MCF 10A (cell line): ENCODE results near the gene SERPINB12. TPM values are rescaled to one million over a fixed set of nuclear protein-coding genes. Genes with fewer than 3 reads are reported as not detected.

Experiments
- BruUV-seq: library from RNA; stranded (reverse); fragments of 400-500 nt; replicated peaks from 2 replicates; lab custom pipeline; 2021; lab: Mats Ljungman, UMichigan
- CTCF ChIA-PET: fragments of 300-600 bp; sonication (Branson Sonifier 250); formaldehyde crosslinking; extraction: SDS; loops from one replicate; lab custom pipeline; 2021; ENCODE audit warnings: antibody characterized with exemption, inconsistent platforms; lab: Yijun Ruan, JAX
- POLR2A ChIA-PET: fragments of 300-600, 350-650 bp; sonication (Branson Sonifier 250); formaldehyde crosslinking; extraction: SDS; loops from one replicate; lab custom pipeline; 2020; ENCODE audit warnings: antibody characterized with exemption, inconsistent platforms; lab: Yijun Ruan, JAX
- DNase-seq: peaks from one replicate; pipeline ENCODE4 v3.0.0-alpha.2; 2018; ENCODE audit not compliant: unreplicated experiment
- H3K27ac Mint-ChIP-seq: one replicate; pipeline ENCODE4 v1.8.0; 2022; ENCODE audit warnings: mild to moderate bottlenecking, low read depth, mixed read lengths; ENCODE audit not compliant: unreplicated experiment
- H3K27me3 Mint-ChIP-seq: one replicate; pipeline ENCODE4 v1.8.0; 2022; ENCODE audit warnings: mixed read lengths; ENCODE audit not compliant: insufficient read depth, unreplicated experiment
- H3K36me3 Mint-ChIP-seq: one replicate; pipeline ENCODE4 v1.8.0; 2022; ENCODE audit warnings: mild to moderate bottlenecking, moderate library complexity, mixed read lengths; ENCODE audit not compliant: insufficient read depth, unreplicated experiment
- H3K4me1 Mint-ChIP-seq: one replicate; pipeline ENCODE4 v1.8.0; 2022; ENCODE audit warnings: mixed read lengths; ENCODE audit not compliant: insufficient read depth, unreplicated experiment
- H3K4me3 Mint-ChIP-seq: one replicate; pipeline ENCODE4 v1.8.0; 2022; ENCODE audit warnings: mild to moderate bottlenecking, moderate library complexity, mixed read lengths; ENCODE audit not compliant: unreplicated experiment
- H3K9me3 Mint-ChIP-seq: one replicate; pipeline ENCODE4 v1.8.0; 2022; ENCODE audit warnings: mixed read lengths; ENCODE audit not compliant: unreplicated experiment
- intact Hi-C: fragments of 100-400 bp; cut with micrococcal nuclease; formaldehyde crosslinking; loops from 2 replicates; pipeline ENCODE4 v1.14.1; 2022
- total RNA-seq: library from RNA; stranded (reverse); gene quantifications from 2 replicates; pipeline ENCODE4 v1.2.3, GENCODE V29; 2022
- TF ChIP-seq, protein P1 (sequence below): fragments of 200-600 bp; IDR thresholded peaks from one replicate; pipeline ENCODE4 v1.8.0; 2022; ENCODE audit warnings: antibody characterized with exemption, mild to moderate bottlenecking; ENCODE audit not compliant: unreplicated experiment

The SERPINB12 gene
- total RNA-seq, 1 experiment from 2014 or later = not detected

DNA sequence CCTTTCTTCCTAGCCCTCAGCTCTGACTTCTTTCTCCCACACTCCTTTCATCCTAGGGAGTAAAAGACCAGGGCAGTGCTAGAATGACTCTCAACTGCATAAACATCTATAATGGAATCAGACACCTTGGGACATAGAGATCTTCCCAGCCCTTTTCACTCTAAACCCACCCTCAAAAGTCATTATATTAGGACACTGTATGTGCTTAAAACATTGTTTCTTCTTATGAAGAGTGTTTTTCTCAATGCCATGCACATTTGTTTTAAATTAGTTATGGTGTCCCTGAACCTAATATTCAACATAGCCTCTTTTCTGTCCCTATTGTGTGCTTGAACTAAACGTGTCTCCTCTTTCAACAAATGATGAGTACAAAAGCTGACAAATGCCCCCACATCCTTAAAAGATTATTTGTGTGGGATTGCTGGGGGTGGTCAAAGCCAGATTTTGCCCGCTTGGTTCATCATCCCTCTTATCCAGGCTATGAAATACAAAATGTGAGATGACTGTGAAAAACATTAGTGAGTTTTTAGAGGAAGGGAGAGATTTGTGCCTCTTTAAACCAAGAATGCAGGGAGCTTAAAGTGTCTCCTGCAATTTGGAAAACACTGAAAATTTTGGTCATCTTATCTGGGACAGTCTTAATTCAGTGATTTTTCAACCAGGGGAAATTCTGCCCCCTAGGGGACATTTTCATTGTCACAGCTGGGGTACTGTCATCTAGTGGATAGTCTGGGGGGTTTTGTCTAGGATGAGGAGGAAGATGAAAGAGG, 36.4 kb upstream of the SERPINB12 start:
- ChIA-PET CTCF (interaction anchor here (0.6 to 16.2 kb wide), 22 partner anchors 8 to 1435 kb away, joined by 3 to 535 read pairs (median 4); no protein-coding TSS in a partner anchor), POLR2A (interaction anchor here (0.7 to 4.7 kb wide), 11 partner anchors 11 to 353 kb away, joined by 3 to 35 read pairs (median 3); partner anchors contain the start of genes SERPINB5 and VPS4B)
- Mint-ChIP-seq H3K9me3 (no peaks in the 10 kb centered on the region), H3K36me3 (peaks cover 65% of the 10 kb centered on the region), H3K27me3 (no peaks in the 10 kb centered on the region), H3K4me1 (peaks cover 6% of the 10 kb centered on the region), H3K27ac (peak overlapping the region; percentile 77), H3K4me3 (no peak overlapping the region)
- BruUV-seq = no TSS peak
- intact Hi-C loops = loop anchor here (1.0 to 10.0 kb wide), 3 partner anchors 66 to 489 kb away; partner anchors contain the start of gene KDSR
- peak; percentile 72 for DNase-seq
- TF ChIP-seq, protein P1, sequence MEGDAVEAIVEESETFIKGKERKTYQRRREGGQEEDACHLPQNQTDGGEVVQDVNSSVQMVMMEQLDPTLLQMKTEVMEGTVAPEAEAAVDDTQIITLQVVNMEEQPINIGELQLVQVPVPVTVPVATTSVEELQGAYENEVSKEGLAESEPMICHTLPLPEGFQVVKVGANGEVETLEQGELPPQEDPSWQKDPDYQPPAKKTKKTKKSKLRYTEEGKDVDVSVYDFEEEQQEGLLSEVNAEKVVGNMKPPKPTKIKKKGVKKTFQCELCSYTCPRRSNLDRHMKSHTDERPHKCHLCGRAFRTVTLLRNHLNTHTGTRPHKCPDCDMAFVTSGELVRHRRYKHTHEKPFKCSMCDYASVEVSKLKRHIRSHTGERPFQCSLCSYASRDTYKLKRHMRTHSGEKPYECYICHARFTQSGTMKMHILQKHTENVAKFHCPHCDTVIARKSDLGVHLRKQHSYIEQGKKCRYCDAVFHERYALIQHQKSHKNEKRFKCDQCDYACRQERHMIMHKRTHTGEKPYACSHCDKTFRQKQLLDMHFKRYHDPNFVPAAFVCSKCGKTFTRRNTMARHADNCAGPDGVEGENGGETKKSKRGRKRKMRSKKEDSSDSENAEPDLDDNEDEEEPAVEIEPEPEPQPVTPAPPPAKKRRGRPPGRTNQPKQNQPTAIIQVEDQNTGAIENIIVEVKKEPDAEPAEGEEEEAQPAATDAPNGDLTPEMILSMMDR = peak; percentile 67

DNA sequence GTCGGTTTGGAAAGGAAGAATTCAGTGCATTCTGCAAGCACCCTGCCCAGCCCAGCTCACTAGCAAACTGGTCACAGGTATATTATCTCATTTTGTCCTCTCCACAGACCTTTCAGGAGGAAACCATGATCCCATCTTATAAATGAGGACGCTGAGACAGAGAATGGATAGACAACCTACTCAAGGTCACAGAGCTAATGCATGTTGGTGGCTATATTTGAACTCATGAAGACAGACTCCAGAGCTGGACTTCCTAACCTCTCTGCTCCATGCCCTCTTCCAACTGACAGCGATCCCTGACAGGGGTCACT, 35.9 kb upstream of the SERPINB12 start:
- ChIA-PET POLR2A (interaction anchor here (0.7 to 4.7 kb wide), 11 partner anchors 11 to 353 kb away, joined by 3 to 35 read pairs (median 3); partner anchors contain the start of genes SERPINB5 and VPS4B), CTCF (interaction anchor here (0.6 to 16.2 kb wide), 22 partner anchors 9 to 1435 kb away, joined by 3 to 535 read pairs (median 4); no protein-coding TSS in a partner anchor)
- peaks cover 6% of the 10 kb centered on the region for H3K4me1 Mint-ChIP-seq
- TF ChIP-seq, protein P1 = no peak
- peaks cover 60% of the 10 kb centered on the region for H3K36me3 Mint-ChIP-seq
- H3K27me3 Mint-ChIP-seq = no peaks in the 10 kb centered on the region
- intact Hi-C loops = loop anchor here (1.0 to 10.0 kb wide), 3 partner anchors 67 to 490 kb away; partner anchors contain the start of gene KDSR
- no peak overlapping the region for H3K4me3 Mint-ChIP-seq
- H3K27ac Mint-ChIP-seq = no peak overlapping the region
- no peaks in the 10 kb centered on the region for H3K9me3 Mint-ChIP-seq
- TSS peak; percentile 2 for BruUV-seq
- DNase-seq = no peak

DNA sequence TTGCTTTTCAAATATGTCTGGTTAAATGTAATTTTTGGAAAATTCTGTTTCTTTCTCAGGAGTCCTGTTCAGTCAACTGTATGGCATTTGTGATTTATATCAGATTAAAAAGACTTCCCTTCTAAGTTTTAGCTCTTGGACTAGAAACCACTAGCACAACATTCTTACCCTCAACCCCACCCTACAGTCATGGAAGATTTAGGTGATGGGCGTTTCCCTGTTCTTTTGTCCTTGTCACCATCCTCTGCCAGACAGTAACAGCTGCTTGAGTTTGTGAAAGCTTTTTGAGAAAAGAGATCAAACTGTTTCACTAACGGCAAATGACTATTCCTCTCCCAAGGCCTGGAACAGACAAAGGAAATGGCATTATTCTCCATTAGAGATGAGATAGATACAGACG, 33.6 kb upstream of the SERPINB12 start:
- POLR2A ChIA-PET = interaction anchor here (0.7 to 4.7 kb wide), 6 partner anchors 14 to 142 kb away, joined by 3 to 35 read pairs (median 3); partner anchors contain the start of gene SERPINB5
- no peak for DNase-seq
- H3K4me1 Mint-ChIP-seq = peaks cover 6% of the 10 kb centered on the region
- CTCF ChIA-PET = interaction anchor here (0.6 to 16.2 kb wide), 6 partner anchors 11 to 336 kb away, joined by 3 to 535 read pairs (median 171); no protein-coding TSS in a partner anchor
- H3K4me3 Mint-ChIP-seq = no peak overlapping the region
- no peaks in the 10 kb centered on the region for H3K9me3 Mint-ChIP-seq
- no TSS peak for BruUV-seq
- TF ChIP-seq, protein P1 = no peak
- intact Hi-C loops = loop anchor here (10.0 kb wide), 1 partner anchor 144 kb away; the partner anchor contains the start of gene KDSR
- peaks cover 38% of the 10 kb centered on the region for H3K36me3 Mint-ChIP-seq
- H3K27ac Mint-ChIP-seq = no peak overlapping the region
- no peaks in the 10 kb centered on the region for H3K27me3 Mint-ChIP-seq

DNA sequence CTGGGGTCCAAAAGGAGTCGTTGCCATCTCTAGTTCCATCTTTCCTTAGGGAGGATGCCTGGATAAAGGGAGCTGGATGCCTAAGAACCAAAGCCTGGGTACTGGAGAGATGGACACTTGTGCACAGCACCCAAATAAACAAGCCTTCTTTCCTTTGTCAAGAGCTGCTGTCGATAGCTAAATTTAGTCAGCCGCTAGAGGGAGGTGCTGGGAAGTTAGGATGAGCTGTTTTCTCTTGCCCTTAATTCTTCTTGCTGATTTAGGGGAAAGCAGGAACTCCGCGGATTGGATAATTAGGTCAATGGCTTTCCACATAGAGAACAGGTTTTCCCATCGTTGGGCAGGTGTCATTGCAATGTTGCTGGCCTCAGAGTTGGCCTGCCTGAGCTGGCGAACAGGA, 30.9 kb upstream of the SERPINB12 start:
- Mint-ChIP-seq H3K4me3 (no peak overlapping the region), H3K4me1 (peaks cover 6% of the 10 kb centered on the region)

More for the DNA sequence above, 30.9 kb upstream of the SERPINB12 start:
- CTCF ChIA-PET = interaction anchor here (0.5 to 16.2 kb wide), 45 partner anchors 8 to 467 kb away, joined by 3 to 535 read pairs (median 4); partner anchors contain the start of genes SERPINB11, SERPINB12, SERPINB13 and VPS4B
- TF ChIP-seq, protein P1 = peak; percentile 39
- no peaks in the 10 kb centered on the region for H3K9me3 Mint-ChIP-seq
- peak; percentile 75 for DNase-seq
- no peak overlapping the region for H3K27ac Mint-ChIP-seq
- H3K27me3 Mint-ChIP-seq = no peaks in the 10 kb centered on the region
- intact Hi-C loops = loop anchor here (2.0 kb wide), 1 partner anchor 426 kb away; no protein-coding TSS in a partner anchor
- POLR2A ChIA-PET = interaction anchor here (0.8 to 2.2 kb wide), 11 partner anchors 9 to 425 kb away, joined by 3 to 8 read pairs (median 3); partner anchors contain the start of gene VPS4B
- no TSS peak for BruUV-seq
- peaks cover 11% of the 10 kb centered on the region for H3K36me3 Mint-ChIP-seq
